NCI-H345 treated with DMSO at 0.1 percent for 48 hours (cell line): ENCODE data around the gene SAMD13.
"Not testable (repeated sequence)": the region's sequence is repeated elsewhere in the genome, so short reads cannot be mapped to it uniquely, and the experiment has no call there.

Source experiments
- DNase-seq: peaks from one replicate; lab custom pipeline; 2025; ENCODE audit not compliant: unreplicated experiment; lab: John Stamatoyannopoulos, UW

Gene SAMD13

GRCh38 chr1:84282780-84283333 is 18.7 kb upstream of the SAMD13 start:
- DNase-seq: no peak

- no peak for DNase-seq
Observed at GRCh38 chr1:84283381-84283780, 18.1 kb upstream of the SAMD13 start.

- no peak for DNase-seq
Observed at GRCh38 chr1:84286071-84286470, 15.4 kb upstream of the SAMD13 start.

GRCh38 chr1:84287389-84287788 is 14.1 kb upstream of the SAMD13 start:
- DNase-seq: not testable (repeated sequence)

- DNase-seq: no peak
Observed at GRCh38 chr1:84289169-84289785, 12.2 kb upstream of the SAMD13 start.

GRCh38 chr1:84291882-84292655 is 9.4 kb upstream of the SAMD13 start:
- no peak for DNase-seq

GRCh38 chr1:84293766-84294165 is 7.7 kb upstream of the SAMD13 start:
- no peak for DNase-seq

GRCh38 chr1:84294751-84295150 is 6.8 kb upstream of the SAMD13 start:
- no peak for DNase-seq

GRCh38 chr1:84297546-84298244 is 3.8 kb upstream of the SAMD13 start:
- no peak for DNase-seq

- peak; percentile 9 for DNase-seq
Observed at GRCh38 chr1:84298328-84298683, 3.2 kb upstream of the SAMD13 start.

- peak; percentile 30 for DNase-seq
Observed at GRCh38 chr1:84298684-84299535, 2.6 kb upstream of the SAMD13 start.

- DNase-seq: no peak
Observed at GRCh38 chr1:84299536-84300170, 1.9 kb upstream of the SAMD13 start.

- no peak for DNase-seq
Observed at GRCh38 chr1:84300501-84300900, 1.0 kb upstream of the SAMD13 start.

GRCh38 chr1:84301785-84302385 is 377 bp downstream of the SAMD13 start:
- peak; percentile 48 for DNase-seq

- DNase-seq: no peak
Observed at GRCh38 chr1:84303314-84303830, 1.9 kb downstream of the SAMD13 start.

GRCh38 chr1:84307398-84307797 is 5.9 kb downstream of the SAMD13 start:
- DNase-seq: no peak

GRCh38 chr1:84311296-84311695 is 9.8 kb downstream of the SAMD13 start:
- DNase-seq: no peak

- no peak for DNase-seq
Observed at GRCh38 chr1:84319662-84320061, 18.2 kb downstream of the SAMD13 start.

- DNase-seq: no peak
Observed at GRCh38 chr1:84327830-84328229, 26.3 kb downstream of the SAMD13 start.
